Measurements from ENCODE around the gene PIGR.

PIGR gene

GRCh38 chr1:206946261-206946660, at the start of gene PIGR:
Gene PIGR, minus strand, starts transcription at chr1:206946466. Its CDS starts 5,935 bp downstream, at chr1:206940531.
- no peak for DNase-seq

- DNase-seq: no peak
Measured at GRCh38 chr1:206992790-206993189, 46.5 kb upstream of the PIGR start.

- no peak for DNase-seq
Measured at GRCh38 chr1:206987873-206988272, 41.6 kb upstream of the PIGR start.

- no peak for DNase-seq
Measured at GRCh38 chr1:206986885-206987284, 40.6 kb upstream of the PIGR start.

GRCh38 chr1:206986402-206986801, 40.1 kb upstream of the PIGR start:
- DNase-seq: no peak

- DNase-seq: no peak
Measured at GRCh38 chr1:206985162-206985749, 39.0 kb upstream of the PIGR start.

GRCh38 chr1:206982216-206982615, 36.0 kb upstream of the PIGR start:
- peak; percentile 52 for DNase-seq

GRCh38 chr1:206979379-206980043, 33.2 kb upstream of the PIGR start:
- peak; percentile 5 for DNase-seq

GRCh38 chr1:206978259-206978658, 32.0 kb upstream of the PIGR start:
- no peak for DNase-seq

- peak; percentile 76 for DNase-seq
Measured at GRCh38 chr1:206975306-206975705, 29.0 kb upstream of the PIGR start.

- DNase-seq: no peak
Measured at GRCh38 chr1:206974140-206974539, 27.9 kb upstream of the PIGR start.

GRCh38 chr1:206972728-206973127, 26.5 kb upstream of the PIGR start:
- no peak for DNase-seq

GRCh38 chr1:206971029-206971655, 24.9 kb upstream of the PIGR start:
- no peak for DNase-seq

GRCh38 chr1:206970446-206970845, 24.2 kb upstream of the PIGR start, which contains the start of gene FCAMR:
Gene FCAMR, minus strand, starts transcription at chr1:206970460. Its CDS starts 335 bp downstream, at chr1:206970125.
- DNase-seq: no peak

GRCh38 chr1:206969090-206969489, 22.8 kb upstream of the PIGR start:
- DNase-seq: no peak

GRCh38 chr1:206967096-206967849, 21.0 kb upstream of the PIGR start:
- no peak for DNase-seq

- DNase-seq: no peak
Measured at GRCh38 chr1:206965781-206966180, 19.5 kb upstream of the PIGR start.

- no peak for DNase-seq
Measured at GRCh38 chr1:206963740-206964139, 17.5 kb upstream of the PIGR start.

GRCh38 chr1:206963119-206963712, 16.9 kb upstream of the PIGR start:
- no peak for DNase-seq

- DNase-seq: no peak
Measured at GRCh38 chr1:206962272-206962671, 16.0 kb upstream of the PIGR start.

GRCh38 chr1:206961668-206962067, 15.4 kb upstream of the PIGR start:
- no peak for DNase-seq

GRCh38 chr1:206960676-206961386, 14.6 kb upstream of the PIGR start:
- DNase-seq: no peak
